ENCODE data around the gene TRIM54. TPM values are rescaled to one million over a fixed set of nuclear protein-coding genes. Genes with fewer than 3 reads are reported as not detected.

Gene TRIM54
- total and polyA plus RNA-seq, 9 of the 15 experiments (the other 6 are each of a cell fraction or from before 2014, with no cell fraction given): not detected

GRCh38 chr2:27322766-27323595 lies 40.8 kb downstream of the TRIM54 start, which contains the start of gene MPV17 (continued):
- TF ChIP-seq SMARCC2 (IDR thresholded peaks at IDR 0.05; ENCODE audit: low read depth) (no peak), GATAD2B (IDR thresholded peaks at IDR 0.05; ENCODE audit: borderline replicate concordance) (no peak), CSDE1 (IDR thresholded peaks at IDR 0.05) (no peak), USF2 (CRISPR knock-in tag; IDR thresholded peaks at IDR 0.05) (peak; percentile 95), BHLHE40 (IDR thresholded peaks at IDR 0.05; ENCODE audit: low read length) (peak; percentile 98), ZBTB5 (IDR thresholded peaks at IDR 0.05) (no peak), U2AF2 (optimal IDR thresholded peaks at IDR 0.05; ENCODE audit: low read depth, low read length) (no peak), BACH1 (tag; IDR thresholded peaks at IDR 0.05) (peak; percentile 61; the same call in 1 of the 2 replicates), ID3 (CRISPR knock-in tag; IDR thresholded peaks at IDR 0.05) (no peak), ID3 (tag; IDR thresholded peaks at IDR 0.05) (no peak), SIRT6 (IDR thresholded peaks at IDR 0.05; ENCODE audit: low read depth, low read length) (no peak), ZNF311 (CRISPR knock-in tag; IDR thresholded peaks at IDR 0.05) (no peak), YY1 (IDR thresholded peaks at IDR 0.05; ENCODE audit: borderline replicate concordance in 1 of 3, control insufficient read depth in 1 of 3, extremely low read depth in 1 of 3, insufficient read depth in 3 of 3, insufficient read length in 1 of 3, insufficient replicate concordance in 2 of 3, low read depth in 1 of 3, low read length in 2 of 3) (peak in 2 of 3 experiments; percentile 56 to 84)
- TF ChIP-seq, protein P1, sequence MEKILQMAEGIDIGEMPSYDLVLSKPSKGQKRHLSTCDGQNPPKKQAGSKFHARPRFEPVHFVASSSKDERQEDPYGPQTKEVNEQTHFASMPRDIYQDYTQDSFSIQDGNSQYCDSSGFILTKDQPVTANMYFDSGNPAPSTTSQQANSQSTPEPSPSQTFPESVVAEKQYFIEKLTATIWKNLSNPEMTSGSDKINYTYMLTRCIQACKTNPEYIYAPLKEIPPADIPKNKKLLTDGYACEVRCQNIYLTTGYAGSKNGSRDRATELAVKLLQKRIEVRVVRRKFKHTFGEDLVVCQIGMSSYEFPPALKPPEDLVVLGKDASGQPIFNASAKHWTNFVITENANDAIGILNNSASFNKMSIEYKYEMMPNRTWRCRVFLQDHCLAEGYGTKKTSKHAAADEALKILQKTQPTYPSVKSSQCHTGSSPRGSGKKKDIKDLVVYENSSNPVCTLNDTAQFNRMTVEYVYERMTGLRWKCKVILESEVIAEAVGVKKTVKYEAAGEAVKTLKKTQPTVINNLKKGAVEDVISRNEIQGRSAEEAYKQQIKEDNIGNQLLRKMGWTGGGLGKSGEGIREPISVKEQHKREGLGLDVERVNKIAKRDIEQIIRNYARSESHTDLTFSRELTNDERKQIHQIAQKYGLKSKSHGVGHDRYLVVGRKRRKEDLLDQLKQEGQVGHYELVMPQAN (IDR thresholded peaks at IDR 0.05; ENCODE audit: borderline replicate concordance): peak; percentile 83
- TF ChIP-seq, protein P2, sequence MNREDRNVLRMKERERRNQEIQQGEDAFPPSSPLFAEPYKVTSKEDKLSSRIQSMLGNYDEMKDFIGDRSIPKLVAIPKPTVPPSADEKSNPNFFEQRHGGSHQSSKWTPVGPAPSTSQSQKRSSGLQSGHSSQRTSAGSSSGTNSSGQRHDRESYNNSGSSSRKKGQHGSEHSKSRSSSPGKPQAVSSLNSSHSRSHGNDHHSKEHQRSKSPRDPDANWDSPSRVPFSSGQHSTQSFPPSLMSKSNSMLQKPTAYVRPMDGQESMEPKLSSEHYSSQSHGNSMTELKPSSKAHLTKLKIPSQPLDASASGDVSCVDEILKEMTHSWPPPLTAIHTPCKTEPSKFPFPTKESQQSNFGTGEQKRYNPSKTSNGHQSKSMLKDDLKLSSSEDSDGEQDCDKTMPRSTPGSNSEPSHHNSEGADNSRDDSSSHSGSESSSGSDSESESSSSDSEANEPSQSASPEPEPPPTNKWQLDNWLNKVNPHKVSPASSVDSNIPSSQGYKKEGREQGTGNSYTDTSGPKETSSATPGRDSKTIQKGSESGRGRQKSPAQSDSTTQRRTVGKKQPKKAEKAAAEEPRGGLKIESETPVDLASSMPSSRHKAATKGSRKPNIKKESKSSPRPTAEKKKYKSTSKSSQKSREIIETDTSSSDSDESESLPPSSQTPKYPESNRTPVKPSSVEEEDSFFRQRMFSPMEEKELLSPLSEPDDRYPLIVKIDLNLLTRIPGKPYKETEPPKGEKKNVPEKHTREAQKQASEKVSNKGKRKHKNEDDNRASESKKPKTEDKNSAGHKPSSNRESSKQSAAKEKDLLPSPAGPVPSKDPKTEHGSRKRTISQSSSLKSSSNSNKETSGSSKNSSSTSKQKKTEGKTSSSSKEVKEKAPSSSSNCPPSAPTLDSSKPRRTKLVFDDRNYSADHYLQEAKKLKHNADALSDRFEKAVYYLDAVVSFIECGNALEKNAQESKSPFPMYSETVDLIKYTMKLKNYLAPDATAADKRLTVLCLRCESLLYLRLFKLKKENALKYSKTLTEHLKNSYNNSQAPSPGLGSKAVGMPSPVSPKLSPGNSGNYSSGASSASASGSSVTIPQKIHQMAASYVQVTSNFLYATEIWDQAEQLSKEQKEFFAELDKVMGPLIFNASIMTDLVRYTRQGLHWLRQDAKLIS (CRISPR knock-in tag; IDR thresholded peaks at IDR 0.05): peak; percentile 74
- TF ChIP-seq, protein P3, sequence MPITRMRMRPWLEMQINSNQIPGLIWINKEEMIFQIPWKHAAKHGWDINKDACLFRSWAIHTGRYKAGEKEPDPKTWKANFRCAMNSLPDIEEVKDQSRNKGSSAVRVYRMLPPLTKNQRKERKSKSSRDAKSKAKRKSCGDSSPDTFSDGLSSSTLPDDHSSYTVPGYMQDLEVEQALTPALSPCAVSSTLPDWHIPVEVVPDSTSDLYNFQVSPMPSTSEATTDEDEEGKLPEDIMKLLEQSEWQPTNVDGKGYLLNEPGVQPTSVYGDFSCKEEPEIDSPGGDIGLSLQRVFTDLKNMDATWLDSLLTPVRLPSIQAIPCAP (CRISPR knock-in tag; IDR thresholded peaks at IDR 0.05; ENCODE audit: borderline replicate concordance): no peak
